CD4-positive, alpha-beta T cell treated with Interleukin-15 for 4 hours (primary cell): Measurements from ENCODE around the gene TMPRSS11F.
A peak's percentile ranks its signal among the peaks of the same experiment; 100 is the strongest.
"Not testable (repeated sequence)": the region's sequence is repeated elsewhere in the genome, so short reads cannot be mapped to it uniquely, and the experiment has no call there.

Source experiments
- DNase-seq: peaks from one replicate; pipeline ENCODE4 v3.0.0-alpha.2; 2020; ENCODE audit warnings: low spot score

The TMPRSS11F gene

GRCh38 chr4:68129793-68130192 lies at the start of gene TMPRSS11F:
Gene TMPRSS11F (minus strand): TSS chr4:68129869. CDS start chr4:68129820, 49 bp downstream.
- no peak for DNase-seq

GRCh38 chr4:68176904-68177303 lies 47.2 kb upstream of the TMPRSS11F start:
- DNase-seq = no peak

GRCh38 chr4:68176500-68176899 lies 46.8 kb upstream of the TMPRSS11F start:
- DNase-seq = no peak

DNA sequence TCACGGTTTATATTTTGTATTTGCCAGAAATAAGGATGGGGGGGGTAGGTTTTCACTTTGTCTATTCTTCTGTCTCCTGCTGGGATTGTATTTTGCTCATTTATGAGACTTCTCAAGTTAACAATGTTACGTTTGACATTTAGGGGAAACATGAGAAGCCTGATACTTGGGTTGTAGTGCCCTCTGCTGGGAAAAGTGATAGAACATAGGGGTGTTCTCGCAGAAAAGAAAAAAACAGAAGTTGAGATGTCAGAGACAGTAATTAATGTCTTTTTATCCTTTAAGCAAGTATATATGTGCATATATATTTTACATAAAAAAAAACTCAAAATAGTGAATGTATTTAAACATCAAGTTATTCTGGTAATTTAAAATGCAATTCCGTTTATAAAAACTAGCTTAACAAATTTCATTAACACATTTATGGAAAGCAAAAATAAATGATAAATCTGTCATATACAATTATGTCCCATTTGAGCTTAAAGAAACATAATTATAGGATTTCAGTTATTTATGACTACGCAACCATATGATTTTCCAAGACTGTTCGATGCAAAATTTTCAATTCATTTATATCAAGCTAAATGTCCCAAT lies 46.0 kb upstream of the TMPRSS11F start:
- DNase-seq = peak; percentile 29

DNA sequence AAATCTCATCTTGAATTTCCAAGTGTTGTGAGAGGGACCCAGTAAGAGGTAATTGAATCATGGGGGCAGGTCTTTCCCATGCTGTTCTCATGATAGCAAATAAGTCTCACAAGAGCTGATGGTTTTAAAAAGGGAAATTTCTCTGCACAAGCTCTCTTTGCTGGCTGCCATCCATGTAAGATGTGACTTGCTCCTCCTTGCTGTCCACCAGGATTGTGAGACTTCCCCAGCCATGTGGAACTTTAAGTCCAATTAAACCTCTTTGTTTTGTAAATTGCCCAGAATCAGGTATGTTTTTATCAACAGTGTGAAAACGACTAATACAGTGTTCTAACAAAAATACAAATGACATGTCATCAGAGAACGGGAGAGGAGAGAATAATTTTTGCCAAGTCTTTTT lies 44.7 kb upstream of the TMPRSS11F start:
- DNase-seq = not testable (repeated sequence)

DNA sequence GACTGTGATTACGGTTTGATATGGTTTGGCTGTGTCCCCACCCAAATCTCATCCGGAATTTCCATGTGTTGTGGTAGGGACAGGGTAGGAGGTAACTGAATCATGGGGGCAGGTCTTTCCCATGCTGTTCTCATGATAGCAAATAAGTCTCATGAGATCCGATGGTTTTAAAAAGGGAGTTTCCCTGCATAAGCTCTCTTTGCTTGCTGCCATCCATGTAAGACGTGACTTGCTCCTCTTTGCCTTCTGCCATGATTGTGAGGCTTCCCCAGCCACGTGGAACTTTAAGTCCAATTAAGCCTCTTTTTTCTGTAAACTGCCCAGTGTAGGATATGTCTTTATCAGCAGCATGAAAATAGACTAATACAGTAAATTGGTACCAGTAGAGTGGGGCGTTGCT lies 42.5 kb upstream of the TMPRSS11F start:
- DNase-seq = not testable (repeated sequence)

GRCh38 chr4:68167706-68168105 lies 38.0 kb upstream of the TMPRSS11F start:
- DNase-seq = no peak

- DNase-seq = no peak
Observed at GRCh38 chr4:68167166-68167565, 37.5 kb upstream of the TMPRSS11F start.

- DNase-seq = no peak
Observed at GRCh38 chr4:68163754-68164153, 34.1 kb upstream of the TMPRSS11F start.

DNA sequence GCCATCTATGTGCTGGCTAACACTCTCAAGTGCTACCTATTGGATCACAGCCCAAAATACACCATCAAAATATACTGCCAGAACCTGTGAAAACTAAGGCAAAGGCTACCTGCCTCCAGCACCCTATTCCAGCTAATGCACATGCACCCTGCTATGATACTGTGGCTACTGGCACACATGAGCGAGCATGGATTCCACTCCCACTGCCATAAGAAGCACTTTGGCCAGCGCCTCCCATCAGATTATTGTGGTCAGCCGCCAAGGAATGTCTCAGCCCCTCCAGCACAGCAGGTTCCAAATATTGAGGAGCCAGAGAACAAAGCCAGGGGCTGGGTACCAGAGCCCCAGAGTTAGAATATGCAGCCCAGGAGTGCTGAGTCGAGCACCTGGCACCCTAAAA lies 32.5 kb upstream of the TMPRSS11F start:
- DNase-seq = no peak

- DNase-seq = no peak
Observed at GRCh38 chr4:68152411-68152810, 22.7 kb upstream of the TMPRSS11F start.

DNA sequence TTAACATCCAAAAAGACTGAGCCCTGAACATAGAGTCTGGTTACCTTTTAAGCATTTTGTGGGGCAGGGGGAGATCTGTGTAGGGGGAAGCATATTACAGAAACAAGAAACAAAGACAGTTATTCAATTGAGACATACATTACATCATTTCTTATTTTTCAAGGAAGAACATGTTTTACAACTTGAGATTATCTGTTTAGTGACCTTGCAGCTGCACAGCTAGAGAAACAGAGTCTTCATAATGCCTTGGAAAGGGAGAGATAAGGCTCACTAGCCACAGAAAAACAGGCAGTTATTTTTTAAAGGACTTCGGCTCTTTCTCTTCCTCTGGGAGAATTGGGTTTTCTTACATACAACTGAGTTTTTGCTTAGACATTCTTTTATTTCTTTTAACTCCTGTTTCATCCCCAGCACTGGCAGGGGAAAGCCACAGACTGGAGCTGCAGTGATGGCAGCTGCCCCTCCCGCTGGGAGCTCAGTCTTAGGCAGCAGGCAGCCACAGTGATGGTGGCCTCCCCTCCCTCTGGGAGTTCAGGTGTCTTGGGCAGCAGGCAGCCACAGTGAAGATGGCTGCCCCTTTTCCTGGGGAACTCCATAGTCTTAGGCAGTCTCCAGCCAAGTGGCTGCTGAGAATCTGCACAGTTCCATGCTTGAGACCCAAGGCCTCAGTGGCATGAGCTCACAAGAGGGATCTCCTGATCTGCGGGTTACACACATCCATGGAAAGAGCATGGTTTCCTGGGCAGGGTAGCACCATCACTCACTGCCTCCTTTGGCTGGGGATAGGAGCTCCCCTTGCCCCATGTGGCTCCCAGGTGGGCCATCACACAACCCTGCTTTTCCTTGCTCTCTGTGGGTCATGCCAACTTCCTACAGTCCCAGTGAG lies 19.4 kb upstream of the TMPRSS11F start:
- no peak for DNase-seq

- no peak for DNase-seq
Observed at GRCh38 chr4:68147079-68147478, 17.4 kb upstream of the TMPRSS11F start.

DNA sequence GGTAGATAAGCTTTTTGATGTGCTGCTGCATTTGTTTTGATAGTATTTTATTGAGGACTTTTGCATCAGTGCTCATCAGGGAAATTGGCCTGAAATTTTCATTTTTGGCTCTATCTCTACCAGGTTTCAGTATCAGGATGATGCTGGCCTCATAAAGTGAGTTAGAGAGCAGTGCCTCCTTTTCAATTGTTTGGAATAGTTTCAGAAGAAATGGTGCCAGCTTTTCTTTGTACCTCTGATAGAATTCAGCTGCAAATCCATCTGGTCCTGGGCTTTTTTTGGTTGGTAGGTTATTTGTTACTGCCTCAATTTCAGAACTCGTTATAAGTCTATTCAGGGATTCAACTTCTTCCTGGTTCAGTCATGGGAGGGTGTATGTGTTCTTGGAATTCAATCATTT lies 15.6 kb upstream of the TMPRSS11F start:
- DNase-seq = no peak

DNA sequence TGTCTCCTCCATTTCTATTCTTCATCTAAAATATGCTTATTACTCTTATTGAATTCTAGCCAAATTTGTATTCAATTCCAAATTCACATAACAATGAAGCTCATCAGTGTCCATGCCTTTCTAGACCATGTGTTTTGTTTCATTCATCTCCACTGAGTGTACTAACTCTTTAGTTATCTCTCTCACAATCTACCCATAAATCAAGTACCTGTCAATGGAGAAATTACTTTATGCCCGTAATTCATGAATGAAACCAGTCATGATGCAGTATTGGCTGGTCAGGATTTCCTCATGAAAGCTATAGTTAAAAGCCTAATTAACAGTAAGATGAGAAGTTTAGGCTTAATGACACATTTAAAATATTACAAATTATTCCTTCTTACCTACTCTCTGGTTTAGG lies 12.2 kb upstream of the TMPRSS11F start:
- no peak for DNase-seq

DNA sequence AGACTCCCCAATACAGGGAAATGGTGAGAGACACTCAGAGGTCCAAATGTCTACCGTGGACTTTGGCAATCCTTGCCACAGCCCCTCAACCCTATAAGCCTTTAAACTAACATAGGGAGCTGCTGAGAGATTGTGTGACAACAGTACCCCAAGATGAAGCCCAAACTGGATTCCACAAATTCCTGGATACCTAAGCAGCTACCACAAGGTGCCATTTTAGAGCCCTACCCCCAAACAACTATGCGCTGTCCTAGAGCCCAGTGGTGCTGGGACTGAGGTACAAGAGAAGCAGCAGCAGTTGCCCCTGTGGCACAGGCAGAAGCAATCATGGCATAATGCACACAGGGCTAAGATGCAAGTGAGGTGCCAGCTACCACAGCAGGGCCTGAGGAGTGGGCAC lies 2.7 kb upstream of the TMPRSS11F start:
- DNase-seq = no peak

DNA sequence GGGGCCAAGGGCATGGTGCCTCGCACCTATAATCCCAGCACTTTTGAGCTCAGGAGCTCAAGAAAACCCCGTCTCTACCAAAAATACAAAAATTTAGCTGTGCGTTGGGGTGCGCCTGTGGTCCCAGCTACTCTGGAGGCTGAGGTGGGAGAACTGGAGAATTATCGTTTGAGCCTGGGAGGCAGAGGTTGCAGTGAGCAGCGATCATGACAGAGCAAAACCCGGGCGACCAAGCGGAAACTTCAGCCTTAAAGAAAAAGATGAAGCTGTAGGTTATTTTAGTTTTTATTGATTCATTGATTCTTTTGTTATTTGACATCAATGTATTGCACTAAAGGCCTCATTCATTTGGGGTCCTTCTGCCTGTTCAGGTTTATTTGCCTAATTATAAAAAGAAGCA lies 5.4 kb downstream of the TMPRSS11F start:
- DNase-seq = no peak

GRCh38 chr4:68123525-68123924 lies 6.1 kb downstream of the TMPRSS11F start:
- DNase-seq = no peak

DNA sequence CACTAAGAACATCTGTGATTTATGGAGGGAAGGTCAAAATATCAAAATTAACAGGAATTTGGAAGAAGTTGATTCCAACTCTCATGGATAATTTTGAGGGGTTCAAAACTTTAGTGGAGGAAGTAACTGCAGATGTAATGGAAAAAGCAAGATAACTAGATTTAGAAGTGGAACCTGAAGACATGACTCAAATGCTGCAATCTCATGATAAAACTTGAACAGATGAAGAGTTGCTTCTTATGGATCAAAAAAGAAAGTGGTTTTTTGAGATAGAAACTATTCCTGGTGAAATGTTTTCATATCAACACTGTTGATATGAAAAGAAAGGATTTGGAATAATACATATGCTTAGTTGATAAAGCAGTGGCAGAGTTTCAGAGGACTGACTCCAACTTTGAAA lies 9.7 kb downstream of the TMPRSS11F start:
- DNase-seq = no peak

DNA sequence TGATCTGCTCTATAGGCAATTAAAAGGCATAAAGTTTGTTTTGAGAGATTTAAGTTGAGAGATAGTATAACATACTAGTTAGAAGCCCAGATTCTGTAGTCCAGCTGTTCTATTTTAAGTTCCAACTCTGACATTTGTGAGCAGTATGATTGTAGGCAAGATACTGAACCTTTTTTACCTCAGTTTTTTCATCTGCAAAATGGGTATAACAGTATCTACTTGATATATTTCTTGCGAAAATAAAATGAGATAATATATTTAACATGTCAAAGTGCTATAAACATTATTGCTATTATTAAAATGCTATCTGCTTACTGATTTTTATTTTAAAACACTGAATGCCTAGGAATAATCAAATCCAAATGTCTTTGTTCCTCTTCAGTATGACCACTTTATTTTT lies 19.2 kb downstream of the TMPRSS11F start:
- no peak for DNase-seq

GRCh38 chr4:68109868-68110267 lies 19.8 kb downstream of the TMPRSS11F start:
- DNase-seq = no peak

DNA sequence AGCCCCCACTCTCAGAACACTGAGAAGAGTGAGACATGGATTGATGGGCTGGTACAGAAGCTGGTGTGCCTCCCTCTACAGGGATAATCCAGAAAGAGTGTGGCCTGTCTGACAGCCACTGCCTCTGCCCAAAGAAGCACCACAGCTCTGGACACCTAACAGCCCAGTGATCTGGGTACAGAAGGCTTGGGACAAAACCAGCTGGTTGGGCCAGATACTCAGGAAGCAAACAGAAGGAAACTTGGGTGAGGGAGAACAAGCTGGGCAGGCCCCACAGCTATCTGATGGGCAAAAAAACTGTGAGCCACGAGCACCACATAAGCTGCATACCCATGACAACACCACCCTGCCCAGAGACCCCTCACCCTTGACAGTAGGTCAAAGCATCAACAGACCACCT lies 46.9 kb downstream of the TMPRSS11F start:
- DNase-seq = no peak

- DNase-seq = no peak
Observed at GRCh38 chr4:68079928-68080327, 49.7 kb downstream of the TMPRSS11F start.

- DNase-seq = no peak
Observed at GRCh38 chr4:68077737-68078136, 51.9 kb downstream of the TMPRSS11F start.
